NCI-H460 (cell line): ENCODE data around the gene AIM2. TPM values are rescaled to one million over a fixed set of nuclear protein-coding genes. Genes with fewer than 3 reads are reported as not detected.
"Not testable (repeated sequence)": the region's sequence is repeated elsewhere in the genome, so short reads cannot be mapped to it uniquely, and the experiment has no call there.

Source experiments
- DNase-seq: peaks from one replicate; pipeline ENCODE4 v3.0.0-alpha.2; 2016; ENCODE audit warnings: low read depth; ENCODE audit errors: extremely low read depth
- polyA plus RNA-seq: library from polyadenylated mRNA; depleted of rRNA; stranded (reverse); fragments of >200 nt; gene quantifications from 2 replicates; pipeline ENCODE4 v1.2.3, GENCODE V29; 2014; cell fraction: nucleus; rRNA removed
- total RNA-seq: library from RNA; depleted of rRNA; stranded (reverse); fragments of >200 nt; shearing (Covaris generic); gene quantifications from 2 replicates; pipeline ENCODE4 v1.2.3, GENCODE V29; 2014; rRNA removed

Gene AIM2, protein sequence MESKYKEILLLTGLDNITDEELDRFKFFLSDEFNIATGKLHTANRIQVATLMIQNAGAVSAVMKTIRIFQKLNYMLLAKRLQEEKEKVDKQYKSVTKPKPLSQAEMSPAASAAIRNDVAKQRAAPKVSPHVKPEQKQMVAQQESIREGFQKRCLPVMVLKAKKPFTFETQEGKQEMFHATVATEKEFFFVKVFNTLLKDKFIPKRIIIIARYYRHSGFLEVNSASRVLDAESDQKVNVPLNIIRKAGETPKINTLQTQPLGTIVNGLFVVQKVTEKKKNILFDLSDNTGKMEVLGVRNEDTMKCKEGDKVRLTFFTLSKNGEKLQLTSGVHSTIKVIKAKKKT
- not detected in 2 replicates for total RNA-seq
- not detected in 2 replicates for polyA plus RNA-seq

DNA sequence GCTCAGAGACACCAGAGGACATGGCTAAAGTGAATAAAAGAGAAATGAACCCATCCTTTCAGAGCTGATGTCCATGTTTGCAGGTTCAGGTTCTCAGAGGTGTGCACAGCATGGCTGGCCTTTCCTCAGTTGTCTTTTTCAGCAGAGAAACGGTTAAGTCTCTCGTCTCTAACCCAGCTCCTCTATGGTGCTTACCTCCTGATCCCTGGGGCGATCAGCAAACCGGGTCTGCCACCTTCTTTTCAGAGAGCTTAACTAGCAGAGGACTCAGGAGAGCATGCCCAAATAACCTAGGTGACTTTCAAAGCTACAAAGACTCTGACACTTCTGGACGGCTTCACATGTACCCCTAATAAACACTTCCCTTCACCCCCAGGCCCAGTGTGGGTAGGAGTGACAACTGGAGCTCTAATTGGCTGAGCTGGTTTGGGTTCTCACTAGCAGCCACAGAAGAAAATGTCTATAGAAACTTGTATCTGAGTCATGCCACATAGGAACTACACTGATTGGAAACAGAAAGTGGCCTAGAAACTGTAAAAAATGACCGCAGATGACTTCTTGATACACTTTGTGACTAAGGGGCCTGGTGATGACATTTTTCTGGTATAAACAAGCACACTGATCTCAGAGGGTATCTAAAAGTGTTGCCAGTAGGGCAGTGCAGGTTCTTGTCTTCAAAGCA, at the start of gene AIM2:
Gene AIM2 (minus strand): TSS at position 329 of the 682 bp plus-strand sequence. CDS start 3,267 bp downstream, outside the sequence.
- no peak for DNase-seq

DNA sequence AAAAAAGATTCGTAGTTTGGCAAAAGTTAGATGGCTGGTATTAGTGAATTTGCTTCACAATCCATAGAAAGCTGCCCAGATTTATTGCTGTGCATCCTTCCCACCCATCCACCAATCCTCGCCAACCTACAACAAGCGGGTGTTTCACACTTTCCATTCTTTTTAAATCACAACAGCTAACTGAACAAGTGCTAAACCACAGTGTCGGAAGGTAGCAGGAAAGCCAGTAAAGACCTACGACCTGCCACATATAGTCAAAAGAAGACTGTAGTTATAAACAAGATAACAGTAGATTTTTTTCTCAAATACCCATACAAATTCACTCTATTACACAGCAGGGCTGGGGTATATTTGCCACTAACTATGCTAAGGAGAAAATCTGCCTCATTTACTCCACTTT, 47.0 kb upstream of the AIM2 start:
- DNase-seq = no peak

DNA sequence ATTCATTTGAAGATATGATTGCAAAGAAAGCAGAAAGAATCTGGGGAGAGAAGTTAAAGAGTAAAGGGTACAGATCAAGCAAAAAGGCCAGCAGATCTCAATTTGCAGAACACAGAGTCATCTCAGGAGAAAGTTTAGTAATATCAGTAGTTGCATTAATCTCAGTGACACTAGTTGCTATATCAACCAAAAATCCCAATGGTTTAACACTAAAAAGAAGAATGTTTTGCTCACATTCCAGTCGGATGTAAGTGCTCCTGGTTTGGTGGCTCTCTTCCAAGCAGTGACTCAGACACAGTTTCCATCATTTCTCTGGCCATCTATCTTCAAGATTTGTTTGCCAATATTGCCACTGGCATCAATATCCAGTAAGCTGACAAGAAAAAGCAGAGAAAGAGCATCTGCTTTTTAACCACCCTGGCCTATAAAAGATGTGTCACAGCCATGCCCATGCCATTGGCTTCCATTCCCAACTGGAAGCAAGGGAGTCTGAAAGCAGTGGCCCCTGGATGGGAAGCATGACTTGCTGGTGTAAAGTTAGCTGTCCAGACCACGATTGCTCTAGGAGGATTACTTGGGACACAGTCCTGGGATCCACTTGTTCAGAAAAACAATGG, 45.5 kb upstream of the AIM2 start:
- DNase-seq = no peak

DNA sequence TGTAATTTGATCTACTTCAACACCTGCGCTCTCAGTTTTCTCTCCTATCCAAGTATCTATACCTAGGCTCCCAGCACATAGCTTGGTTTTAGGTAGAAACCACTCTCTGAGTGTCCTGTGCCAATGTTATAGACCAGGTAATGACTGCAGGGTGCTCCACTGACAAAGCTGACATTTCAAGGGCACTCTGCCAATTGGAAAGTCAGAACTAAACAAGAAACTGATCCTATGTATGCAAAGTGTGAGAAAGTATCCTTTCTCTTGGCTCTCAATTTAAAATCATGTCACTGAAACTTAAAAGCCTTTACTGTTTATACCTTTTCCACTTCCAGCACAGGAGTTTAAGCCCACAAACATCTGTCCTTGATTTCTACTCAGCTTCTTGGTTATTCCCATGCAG, 45.0 kb upstream of the AIM2 start:
- DNase-seq = no peak

DNA sequence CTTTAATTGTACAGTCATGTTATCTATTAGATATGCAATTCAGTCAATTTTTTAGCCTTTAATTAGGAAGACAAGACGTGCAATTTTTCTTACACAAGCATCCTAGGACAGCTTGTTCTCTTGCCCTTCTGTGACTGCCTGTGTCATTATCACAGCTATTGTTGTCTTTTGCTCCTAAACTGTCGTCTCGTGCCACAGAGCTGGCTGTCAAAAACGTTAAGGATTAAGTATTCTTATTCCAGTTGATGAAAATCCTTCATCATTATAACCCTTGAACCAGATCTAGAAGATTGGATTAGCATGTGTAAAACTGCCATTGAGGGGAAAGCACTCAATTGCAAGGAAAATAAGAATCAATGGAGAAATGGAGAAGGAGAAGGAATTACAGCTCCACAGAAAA, 43.8 kb upstream of the AIM2 start:
- no peak for DNase-seq

DNA sequence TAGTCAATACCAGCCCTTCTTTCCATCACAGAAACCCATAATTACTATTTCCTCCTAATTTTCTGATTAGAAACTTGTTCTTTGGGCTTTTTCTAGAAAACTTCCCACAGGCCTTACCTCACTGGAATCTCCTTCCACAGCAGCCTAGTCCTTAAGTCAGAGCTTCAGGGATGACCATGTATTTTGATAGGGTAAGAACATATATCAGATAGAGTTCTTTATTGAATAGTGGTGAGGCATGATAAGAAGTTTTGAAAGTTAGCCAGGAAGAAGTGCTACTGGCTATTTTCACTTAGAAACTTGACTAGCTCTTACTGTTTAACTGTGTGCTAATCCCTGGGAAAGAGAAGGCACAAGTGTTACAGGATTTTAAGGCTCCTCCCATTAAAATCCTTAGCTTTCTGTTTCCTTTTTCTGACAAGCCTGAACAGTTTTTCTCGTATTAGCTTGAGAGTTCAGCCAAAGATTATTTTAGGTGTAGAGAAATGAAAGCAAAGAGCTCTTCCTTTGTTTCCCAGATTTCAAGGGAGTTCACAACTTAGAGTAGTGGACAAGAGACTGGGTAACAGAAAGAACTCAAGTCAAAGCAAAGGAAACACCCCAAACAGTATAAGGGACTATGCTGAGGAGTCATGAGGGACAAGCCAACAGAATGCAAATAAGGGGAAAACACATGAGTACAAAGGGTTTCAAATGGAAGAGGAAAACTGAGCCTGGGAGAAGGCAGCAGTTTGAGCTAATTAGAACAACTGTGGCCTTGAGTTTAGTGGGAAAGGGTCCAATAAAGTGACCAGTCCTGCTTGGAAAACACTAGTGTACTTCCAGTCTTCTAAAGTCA, 37.2 kb upstream of the AIM2 start:
- no peak for DNase-seq

DNA sequence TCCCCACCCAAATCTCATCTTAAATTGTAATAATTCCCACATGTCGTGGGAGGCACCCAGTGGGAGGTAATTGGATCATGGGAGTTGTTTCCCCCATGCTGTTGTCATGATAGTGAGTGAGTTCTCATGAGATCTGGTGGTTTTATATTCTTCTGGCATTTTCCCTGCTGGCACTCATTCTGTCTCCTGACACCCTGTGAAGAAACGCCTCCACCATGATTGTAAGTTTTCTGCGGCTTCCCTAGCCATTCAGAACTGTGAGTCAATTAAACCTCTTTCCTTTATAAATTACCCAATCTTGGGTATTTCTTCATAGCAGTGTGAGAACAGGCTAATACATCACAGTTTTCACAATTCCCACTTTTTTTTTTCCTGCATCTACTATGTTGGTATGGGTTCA, 26.5 kb upstream of the AIM2 start:
- not testable (repeated sequence) for DNase-seq

DNA sequence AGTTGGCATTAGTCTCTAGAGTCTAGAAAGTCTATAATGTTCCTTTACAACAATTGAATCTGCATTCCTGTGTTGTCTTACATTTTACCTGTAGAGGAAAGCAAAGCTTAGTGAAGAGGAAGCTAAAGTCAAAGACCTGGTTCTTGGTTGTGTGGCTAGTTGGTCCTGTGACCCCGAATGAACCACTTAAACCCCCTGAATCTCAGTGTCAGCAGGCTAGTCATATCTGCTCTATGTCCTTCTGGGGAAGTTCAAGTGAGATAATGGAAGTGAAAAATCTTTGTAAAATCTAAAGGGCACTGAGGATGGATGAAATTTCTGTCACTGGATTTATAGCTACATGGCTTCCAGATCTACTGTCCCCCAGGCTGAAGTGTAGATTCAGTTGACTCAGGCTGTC, 24.0 kb upstream of the AIM2 start:
- no peak for DNase-seq

DNA sequence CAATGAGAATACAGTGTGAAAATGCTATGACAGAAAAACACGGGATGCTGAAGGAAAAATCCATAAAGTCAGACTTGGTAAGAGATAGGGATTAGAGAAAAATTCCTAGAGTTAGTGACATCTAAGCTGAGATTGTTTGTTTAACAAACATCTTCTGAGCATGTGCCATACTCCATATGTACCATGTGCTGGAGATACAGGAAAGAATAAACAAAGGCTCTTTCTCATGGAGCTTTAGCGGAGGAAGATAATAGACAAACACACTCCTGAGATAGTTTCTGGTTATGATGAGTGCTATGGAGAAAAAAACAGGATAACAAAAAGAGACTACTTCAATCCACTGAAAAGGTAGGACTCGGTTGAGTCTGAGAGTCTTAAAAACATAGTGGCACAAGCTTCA, 22.0 kb upstream of the AIM2 start:
- DNase-seq = no peak

DNA sequence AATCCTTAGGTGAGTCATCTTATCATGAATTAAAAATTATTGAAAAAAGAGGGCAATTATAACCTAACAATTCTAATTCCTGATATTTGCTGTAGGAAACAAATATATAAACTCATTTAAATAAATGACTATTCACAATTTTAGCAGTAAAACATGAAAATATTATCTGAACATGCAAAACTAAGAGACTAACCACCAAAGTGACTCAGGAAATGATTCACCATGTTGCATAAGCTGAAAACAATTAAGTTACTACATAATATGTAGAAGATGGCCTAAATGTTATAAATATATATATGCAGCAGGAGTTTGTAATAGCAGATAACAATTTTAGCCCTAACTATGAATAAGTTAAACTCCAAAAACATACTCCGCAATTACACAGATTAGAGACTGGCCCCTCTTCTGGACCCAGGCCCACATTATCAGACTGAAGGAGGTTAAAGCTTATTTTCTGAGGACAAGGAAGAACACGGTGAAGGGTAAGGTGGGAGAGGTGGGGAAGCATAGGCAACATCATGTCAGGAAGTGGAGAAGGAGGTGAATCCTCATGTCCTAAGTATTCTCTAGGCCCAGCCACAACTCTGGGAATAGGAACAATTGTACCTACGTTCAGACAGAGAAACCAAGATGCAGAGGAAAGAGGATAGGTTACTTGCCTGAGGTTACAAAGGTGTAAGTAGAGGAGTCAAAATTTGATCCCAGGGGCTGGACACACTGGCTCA, 15.6 kb upstream of the AIM2 start:
- no peak for DNase-seq

DNA sequence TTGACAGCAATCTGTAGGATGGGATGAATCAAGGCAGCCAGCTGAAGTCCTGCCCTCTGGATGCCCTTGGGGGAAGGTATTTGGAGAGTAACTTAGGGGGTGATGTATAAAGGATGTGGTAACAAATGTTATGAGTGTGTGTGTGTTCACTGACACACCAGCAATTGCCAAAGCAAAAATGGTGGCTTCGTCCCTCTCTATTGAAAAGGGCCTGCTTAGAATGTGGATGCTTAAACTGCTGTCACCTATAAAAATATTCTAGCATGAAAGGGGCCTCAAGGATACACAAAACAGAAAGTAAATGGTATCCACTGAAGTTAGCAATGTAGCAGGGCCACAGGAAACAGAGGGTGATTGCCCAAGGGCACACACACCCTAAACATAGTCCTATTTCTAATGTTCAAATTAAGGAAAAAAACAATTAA, 15.1 kb upstream of the AIM2 start:
- no peak for DNase-seq

DNA sequence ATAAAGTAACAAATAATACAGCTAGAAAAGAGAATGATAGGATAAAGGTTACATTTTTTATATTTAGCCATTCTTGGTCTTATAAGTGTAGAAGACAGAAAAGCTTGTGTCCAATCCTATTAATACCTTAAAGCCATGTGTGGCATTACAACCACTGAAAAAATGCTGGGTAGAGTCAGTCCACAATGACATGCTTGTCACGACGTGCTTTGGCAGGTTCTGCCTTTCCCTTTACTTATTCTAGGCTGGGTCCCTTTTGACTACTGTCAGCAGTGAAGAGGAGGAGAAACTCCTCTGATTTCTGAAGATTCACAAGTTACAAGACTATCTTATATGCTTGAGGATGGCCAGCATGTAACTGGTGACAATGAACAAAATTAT, 14.6 kb upstream of the AIM2 start:
- no peak for DNase-seq

DNA sequence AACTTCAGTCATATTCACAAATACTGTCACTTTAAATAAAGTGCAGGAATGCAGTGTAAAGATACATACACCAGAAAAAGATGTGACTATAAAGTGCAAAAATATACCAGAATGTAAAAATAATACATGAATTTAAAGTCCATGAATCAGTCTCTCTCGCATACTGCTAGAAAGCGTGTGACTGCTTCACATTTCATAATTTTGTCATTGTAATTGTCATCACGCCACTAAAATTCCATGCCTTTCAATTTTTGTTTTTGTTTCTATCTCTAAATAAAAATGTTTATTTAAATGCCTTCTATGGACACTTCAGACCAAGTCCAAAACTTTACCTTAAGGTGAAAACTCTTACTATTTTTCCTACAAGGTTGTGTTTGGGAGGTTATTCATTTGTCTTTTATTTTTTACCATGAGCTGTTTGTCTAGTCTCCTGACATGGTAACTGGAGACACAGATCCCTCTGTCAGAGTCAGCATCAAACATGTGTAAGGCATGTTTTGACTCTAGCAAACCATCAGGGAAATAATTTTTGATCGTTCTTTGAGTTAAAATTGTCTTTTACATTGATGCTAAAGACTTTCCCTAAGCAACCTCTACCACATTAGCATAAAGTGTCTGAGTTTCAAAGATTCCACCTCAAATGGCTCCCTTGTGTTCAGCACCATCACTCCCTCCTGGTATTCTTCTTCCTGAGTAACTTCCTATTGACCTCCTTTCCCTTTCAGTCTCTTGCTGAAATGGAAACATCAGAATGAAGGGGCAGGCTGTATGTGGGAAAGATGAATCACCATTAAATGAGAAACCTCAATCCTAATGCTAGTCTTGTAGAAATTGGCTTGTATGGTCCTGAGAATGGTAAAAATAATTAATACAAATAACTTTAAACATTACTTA, 14.0 kb upstream of the AIM2 start:
- no peak for DNase-seq

DNA sequence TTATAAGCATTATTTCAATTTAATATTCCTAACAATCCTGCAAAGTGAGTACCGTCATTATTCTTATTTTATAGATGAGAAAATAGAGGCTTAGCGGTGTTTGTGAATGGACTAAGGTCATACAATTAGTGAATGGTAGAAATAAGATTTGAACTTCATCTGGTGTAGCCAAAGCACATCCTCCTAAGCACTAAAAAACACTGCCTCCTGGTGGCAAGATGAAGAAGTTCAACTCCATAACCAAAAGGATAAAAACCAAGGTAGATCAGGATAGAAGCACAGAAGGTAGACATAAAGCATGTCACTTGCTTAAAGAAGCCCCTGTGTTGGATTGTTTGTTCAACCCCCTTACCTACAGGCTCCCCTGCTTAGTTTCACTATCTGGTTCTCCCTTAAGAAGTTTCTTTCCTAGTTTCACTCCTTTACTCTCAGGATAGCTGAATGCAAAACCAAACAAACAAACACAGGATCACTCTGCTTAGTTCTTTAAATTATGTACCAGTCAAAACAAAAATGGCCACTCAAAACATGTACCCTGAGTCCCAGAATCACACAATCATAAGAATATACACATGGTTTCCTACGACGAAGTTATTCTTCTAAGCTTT, 12.7 kb upstream of the AIM2 start:
- DNase-seq = peak; percentile 15

DNA sequence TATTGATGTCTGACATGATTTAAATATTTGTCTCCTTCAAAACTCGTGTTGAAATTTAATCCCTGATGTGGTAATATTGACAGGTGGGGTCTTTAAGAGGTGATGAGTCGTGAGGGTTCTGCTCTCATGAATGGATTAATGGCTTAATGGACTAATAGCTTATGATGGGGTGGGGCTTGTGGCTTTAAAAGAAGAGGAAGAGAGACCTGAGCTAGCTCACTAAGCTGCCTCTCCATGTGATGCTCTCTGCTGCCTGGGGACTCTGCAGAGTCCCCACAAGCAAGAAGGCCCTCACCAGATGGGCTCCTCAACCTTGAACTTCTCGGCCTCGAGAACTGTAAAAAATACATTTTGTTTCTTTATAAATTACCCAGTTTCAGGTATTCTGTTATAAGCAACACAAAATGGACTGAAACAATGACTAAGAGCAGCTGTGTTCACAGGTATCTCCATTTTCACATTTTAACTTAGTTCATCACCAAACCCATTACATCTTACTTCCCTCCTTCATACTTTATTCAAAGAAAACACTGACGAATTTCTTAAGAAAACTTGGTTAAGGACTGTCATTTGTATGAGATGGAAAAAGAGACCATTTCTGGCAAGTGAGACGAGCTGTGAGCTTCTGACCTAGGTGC, 12.1 kb upstream of the AIM2 start:
- DNase-seq = no peak

DNA sequence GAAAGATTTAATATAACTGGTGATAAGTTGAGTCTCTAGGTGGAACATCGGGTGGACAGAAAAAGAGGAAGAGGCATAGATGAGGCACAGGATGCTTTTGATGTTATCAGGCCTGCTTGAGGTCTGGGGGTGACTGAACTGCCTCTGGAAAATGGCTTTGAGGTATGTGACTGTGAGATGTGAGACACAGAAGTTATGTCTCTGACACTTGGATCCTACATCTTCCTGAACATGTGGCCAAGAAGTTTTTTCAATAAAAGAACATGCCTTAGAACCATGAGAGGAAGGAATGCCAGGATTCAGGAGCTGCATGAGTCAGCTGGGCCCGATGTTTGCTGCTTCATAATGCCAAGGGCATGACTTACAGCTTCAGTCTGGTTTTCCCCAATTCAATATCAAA, 11.5 kb upstream of the AIM2 start:
- DNase-seq = no peak

DNA sequence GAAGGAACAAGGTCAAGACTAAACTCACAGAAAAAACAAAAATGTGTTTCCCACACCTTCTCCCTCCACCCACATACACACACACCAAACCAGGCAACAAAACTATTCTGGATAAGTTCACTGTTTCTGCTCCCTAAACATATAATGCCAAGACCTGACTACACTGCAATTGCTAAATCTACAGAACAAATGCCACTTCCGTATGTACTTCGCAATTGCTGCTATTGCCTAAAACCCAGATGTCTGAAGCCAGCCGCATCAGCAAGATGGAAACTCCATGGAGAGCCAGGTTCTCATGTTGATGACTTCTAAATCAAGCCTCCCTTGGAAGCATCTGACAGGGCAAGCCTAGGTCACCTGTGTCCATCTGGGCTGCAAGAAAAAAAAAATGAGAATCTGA, 8.3 kb upstream of the AIM2 start:
- DNase-seq = no peak

DNA sequence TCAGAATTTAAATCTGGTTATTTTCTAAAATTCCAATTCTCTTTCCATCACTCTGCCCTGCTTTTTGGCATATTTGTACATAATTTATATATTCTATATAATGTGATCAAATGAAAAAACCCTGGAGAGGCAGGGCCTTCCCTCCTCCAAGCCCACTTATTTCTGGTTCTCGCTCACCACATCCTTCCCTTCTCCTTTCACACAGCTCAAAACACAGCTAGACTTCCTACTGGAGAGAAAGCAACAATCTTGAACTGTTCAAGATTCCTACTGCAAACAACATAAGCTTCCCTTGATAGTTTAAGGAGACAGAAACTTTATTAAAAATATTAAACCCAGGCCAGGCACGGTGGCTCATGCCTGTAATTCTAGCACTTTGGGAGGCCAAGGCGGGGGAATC, 7.6 kb upstream of the AIM2 start:
- DNase-seq = no peak
